GM12891 (cell line): Measurements from ENCODE around the gene PRKCA.

Experiments used
- POLR2A ChIP-seq: IDR thresholded peaks from 2 replicates; pipeline ENCODE4 v1.6.1; 2011; ENCODE audit warnings: low read depth, low read length, control low read depth
- POLR2AphosphoS5 ChIP-seq: IDR thresholded peaks from 2 replicates; pipeline ENCODE4 v1.6.1; 2011; ENCODE audit warnings: low read depth, low read length, control low read depth
- POU2F2 ChIP-seq: IDR thresholded peaks from 2 replicates; pipeline ENCODE4 v1.6.1; 2011; ENCODE audit warnings: low read depth, mild to moderate bottlenecking, control low read depth, low read length, moderate library complexity

GRCh38 chr17:66290101-66290722 lies 12.2 kb upstream of the PRKCA start:
- TF ChIP-seq POLR2AphosphoS5 (no peak), POU2F2 (no peak), POLR2A (no peak)
